Stimulated activated naive CD4-positive, alpha-beta T cell treated with Interleukin-2 at 50 U/mL for 16 hours (primary cell): ENCODE results near the gene PTPRJ.

Source experiments
- DNase-seq: peaks from one replicate; lab custom pipeline; 2025; lab: John Stamatoyannopoulos, UW

Gene PTPRJ

DNA sequence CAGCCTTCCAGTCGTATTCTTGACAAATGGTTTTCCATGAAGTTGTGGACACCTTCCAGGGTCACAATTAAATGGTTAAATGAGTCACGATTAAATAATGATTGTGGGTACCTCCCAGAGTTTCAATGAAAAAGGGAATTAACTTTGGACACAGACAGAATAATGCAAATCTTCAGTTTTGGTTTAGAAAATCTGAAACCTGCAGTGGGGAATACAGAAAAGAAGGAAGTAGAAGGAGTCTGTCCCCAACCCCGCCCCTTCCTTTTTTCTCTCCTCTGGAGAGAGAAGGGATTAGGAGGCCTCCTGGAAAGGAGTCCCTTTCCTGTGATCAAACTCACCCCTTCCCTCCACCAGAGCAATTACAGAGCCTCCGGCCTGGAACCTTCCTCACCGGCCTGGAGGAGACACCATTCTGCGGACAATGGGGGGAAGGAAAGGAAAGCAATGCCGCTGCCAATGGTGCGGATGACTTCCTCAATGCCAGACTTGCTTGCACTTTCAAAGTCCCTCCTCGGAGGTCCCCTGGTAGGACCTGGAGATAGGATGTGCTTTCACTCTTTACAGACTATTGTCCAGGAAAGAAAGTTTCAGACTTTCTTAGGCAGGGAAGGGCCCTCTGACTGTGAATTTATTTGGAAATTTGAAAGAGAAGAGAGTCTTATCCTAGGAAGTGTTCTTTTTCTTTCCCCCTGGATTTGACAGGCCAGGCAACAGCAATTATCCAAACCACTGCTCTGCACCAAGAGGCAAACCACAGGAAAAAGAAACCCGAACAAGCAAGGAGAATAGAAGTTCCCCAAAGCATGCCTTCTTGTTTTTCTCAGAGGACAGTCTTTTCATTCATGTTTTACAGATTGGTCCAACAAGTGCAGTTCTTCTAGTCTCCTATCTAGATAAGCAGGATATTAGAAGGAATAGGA lies 86.8 kb downstream of the PTPRJ start:
- DNase-seq: no peak

GRCh38 chr11:48073031-48073861 lies 92.9 kb downstream of the PTPRJ start:
- no peak for DNase-seq

- no peak for DNase-seq
These were observed 94.2 kb downstream of the PTPRJ start for GRCh38 chr11:48074425-48075181.

GRCh38 chr11:48075637-48076036 lies 95.3 kb downstream of the PTPRJ start:
- no peak for DNase-seq

DNA sequence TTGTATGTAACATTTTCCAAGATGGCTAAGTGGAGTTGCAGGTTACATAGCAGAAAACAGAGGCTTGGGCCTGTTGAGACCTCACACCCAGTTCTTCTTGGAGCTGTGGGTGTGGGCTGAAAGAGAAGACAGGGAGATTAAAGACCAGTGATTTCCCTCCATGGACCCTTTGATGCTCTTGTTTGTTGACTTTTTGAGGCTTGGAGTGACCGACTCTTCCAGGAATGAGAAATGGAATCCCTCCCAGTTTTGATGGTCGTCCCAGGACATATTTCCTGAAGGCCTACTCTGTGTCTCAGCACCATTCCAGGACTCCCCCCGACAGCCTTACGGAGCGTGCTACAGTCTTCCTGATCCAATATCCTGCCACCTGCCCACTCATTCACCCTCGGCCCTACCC lies 96.9 kb downstream of the PTPRJ start:
- DNase-seq: no peak

DNA sequence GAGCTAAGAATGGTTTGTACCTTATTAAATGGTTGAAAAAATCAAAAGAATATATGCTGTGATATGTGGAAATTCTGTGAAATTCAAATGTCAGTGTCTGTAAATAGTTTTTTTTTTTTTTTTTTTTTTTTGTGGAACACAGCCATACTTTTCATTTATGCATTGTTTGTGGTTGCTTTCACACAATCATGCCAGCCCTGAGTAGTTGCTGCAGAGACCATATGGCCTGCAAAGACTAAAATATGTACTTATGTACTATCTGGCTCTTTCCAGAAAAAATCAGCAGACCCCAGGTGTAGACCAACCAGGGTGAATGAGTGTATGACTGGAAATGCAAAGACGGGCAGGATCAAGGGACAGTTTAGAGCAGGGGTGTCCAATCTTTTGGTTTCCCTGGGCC lies 98.3 kb downstream of the PTPRJ start:
- DNase-seq: no peak

GRCh38 chr11:48079596-48079995 lies 99.2 kb downstream of the PTPRJ start:
- no peak for DNase-seq

- no peak for DNase-seq
These were observed 100.0 kb downstream of the PTPRJ start for GRCh38 chr11:48080301-48080861.

GRCh38 chr11:48081151-48082010 lies 101.0 kb downstream of the PTPRJ start:
- DNase-seq: no peak

DNA sequence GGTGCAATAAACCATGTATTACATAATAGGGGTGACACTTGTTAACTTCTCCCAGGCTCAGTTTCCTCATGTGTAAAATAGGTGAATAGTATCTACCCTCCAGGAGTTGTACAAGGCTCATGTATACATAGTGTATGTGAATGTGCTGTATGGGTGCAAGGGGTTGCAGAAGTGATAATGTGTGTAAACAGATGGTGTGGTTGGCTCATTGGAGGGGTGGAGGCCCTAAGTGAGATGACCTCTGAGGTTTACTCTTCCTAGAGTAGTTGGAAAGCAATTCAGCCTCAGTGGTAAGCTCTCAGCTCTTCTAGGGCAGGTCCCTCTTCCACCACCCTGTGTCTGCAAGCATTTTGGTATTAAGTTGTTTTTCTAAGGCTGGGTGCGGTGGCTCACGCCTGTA lies 102.4 kb downstream of the PTPRJ start:
- no peak for DNase-seq

DNA sequence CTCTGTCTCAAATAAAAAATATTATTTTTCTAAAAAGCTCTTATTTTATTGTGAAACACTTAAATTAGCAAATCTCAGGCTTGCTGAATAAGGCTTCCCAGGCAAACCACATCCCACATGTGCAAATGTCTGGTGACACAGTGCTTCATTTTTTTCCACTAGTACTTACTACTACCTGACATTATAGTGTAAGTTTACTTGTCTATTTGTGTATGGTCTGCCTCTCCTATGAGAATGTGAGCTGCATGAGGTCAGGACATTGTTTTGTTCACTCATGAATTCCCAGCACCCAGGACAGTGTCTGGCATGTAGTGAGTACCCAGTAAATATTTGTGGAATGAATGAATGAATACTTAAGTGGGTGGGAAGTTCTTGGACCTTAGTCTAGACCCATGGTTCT lies 103.1 kb downstream of the PTPRJ start:
- no peak for DNase-seq

GRCh38 chr11:48085688-48086087 lies 105.3 kb downstream of the PTPRJ start:
- DNase-seq: no peak

GRCh38 chr11:48087422-48087821 lies 107.1 kb downstream of the PTPRJ start:
- DNase-seq: no peak

DNA sequence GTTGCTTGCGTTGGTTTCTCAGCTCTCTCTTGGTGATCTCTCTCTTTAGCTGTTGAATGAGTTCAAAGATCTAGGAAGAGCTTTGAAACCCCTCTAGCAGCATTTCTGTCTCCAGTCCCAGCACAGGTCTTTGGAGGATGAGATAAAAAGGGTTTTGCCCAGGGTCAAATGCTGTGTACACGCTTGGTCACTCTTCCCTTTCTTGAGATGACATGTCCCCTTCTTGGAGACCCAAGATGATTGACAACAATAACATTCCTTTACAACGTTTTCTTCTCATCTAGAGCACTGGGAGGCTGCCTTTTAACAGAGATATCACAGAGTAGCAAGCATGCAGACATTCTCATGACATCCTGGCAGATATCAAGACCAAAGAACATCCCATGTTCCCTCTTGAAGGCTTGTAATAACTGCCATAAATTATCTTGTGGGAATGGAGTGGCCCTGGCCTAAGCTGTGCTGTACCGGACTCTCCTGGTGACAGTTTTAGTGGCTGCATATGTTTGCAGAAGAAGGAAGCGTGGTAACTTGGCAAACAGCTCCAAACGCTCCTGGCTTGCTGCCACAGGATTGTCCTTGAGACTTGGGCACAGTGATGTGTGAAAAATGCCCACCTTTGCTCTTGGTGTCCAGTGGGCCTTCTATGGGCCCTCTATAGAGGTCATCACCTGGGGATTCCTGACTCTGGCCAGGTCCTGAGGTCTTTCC lies 107.8 kb downstream of the PTPRJ start:
- no peak for DNase-seq

GRCh38 chr11:48088682-48089050 lies 108.3 kb downstream of the PTPRJ start:
- DNase-seq: no peak

DNA sequence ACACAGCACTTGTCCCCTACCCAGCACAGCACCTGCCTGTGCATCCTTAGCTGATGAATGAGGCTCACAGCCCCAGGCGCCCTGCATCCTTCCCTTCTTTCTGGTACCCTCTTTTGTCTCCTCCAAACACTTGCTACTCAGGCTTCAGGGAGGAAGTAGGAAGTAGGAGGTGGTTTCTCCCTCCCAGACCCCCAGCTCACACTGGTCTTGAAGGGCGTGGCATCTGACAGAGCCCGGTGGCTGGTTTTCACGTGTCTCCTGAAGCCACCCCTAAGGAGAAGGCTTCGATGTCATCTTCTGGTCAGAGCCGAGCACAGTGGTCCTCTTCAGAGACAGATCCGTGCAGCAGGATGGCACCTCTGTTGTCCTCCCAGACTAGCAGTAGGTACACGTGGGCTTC lies 109.8 kb downstream of the PTPRJ start:
- DNase-seq: no peak

- no peak for DNase-seq
These were observed 111.2 kb downstream of the PTPRJ start for GRCh38 chr11:48091426-48092102.

DNA sequence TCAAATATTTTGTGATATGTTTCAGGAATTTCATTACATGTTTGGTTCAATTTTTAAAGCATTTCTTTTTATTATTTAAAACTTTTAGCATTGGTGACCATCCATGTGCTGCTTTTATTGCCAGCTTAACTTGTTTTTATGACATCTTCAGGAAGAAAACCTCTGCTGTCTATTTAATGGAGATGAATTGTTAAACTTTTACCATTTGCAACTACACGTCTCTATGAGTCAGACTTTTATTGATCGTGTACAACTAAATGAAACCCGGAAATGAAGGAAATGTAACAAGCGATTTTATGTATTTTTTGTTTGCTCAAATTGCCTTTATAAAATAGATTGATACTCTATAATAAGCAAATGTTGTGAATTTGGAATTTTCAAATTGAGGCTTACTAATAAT lies 113.0 kb downstream of the PTPRJ start:
- no peak for DNase-seq

- no peak for DNase-seq
These were observed 113.7 kb downstream of the PTPRJ start for GRCh38 chr11:48093795-48094642.
